Measurements from ENCODE around the gene FUBP3. TPM values are rescaled to one million over a fixed set of nuclear protein-coding genes. Genes with fewer than 3 reads are reported as not detected.

The FUBP3 gene
- total RNA-seq, 1 experiment from 2014 or later: 73.7 TPM

DNA sequence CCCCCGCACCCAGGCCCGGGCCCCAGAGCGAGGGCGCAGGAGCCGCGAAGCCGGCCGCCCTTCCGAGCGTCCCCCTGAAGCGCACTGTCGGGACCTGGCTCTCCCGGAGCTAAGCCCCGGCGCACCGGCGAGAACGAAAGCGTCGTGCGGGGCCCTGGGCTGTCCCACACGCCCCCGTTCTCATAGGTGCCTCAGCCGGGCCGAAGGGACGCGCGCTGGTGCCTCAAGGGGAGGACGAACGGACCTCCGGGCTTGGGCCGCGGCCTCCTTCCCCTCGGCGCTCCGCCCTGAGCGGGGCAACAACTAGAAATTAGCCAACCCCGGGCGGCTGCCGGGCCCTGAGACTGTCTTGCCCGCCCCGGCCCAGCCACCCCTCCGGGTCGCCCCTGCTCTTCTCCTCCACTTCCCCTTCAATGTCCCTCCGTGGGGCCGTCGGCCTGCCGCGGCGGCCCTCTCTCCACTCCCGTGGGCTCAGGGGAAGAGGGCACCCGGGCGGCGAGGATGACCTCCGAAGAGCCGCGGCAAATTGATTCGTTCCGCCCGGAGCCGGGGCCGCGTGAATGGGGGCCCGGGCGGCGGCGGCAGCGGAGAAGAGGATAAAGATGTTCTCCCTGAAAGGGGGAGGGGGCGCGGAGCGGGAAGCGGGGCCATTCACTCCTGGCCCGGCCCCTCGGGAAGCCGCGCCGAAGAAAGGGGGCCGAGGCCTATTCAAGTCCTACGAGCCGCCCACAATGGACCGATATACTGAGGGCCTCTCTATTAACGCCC lies 81.5 kb downstream of the FUBP3 start:
- TF ChIP-seq EZH2phosphoT487 (IDR thresholded peaks at IDR 0.05; ENCODE audit: borderline replicate concordance) (no peak), RAD21 (IDR thresholded peaks at IDR 0.05; ENCODE audit: low read depth) (no peak), YY1 (IDR thresholded peaks at IDR 0.05; ENCODE audit: extremely low read depth, insufficient replicate concordance, low read depth, low read length) (no peak), CEBPB (IDR thresholded peaks at IDR 0.05; ENCODE audit: low read depth) (no peak), ELF1 (IDR thresholded peaks at IDR 0.05; ENCODE audit: borderline replicate concordance, low read depth) (no peak), POLR2A (IDR thresholded peaks at IDR 0.05; ENCODE audit: borderline replicate concordance, extremely low read depth, insufficient read depth, insufficient read length) (no peak), EZH2 (IDR thresholded peaks at IDR 0.05) (no peak)
- TF ChIP-seq, protein P1, sequence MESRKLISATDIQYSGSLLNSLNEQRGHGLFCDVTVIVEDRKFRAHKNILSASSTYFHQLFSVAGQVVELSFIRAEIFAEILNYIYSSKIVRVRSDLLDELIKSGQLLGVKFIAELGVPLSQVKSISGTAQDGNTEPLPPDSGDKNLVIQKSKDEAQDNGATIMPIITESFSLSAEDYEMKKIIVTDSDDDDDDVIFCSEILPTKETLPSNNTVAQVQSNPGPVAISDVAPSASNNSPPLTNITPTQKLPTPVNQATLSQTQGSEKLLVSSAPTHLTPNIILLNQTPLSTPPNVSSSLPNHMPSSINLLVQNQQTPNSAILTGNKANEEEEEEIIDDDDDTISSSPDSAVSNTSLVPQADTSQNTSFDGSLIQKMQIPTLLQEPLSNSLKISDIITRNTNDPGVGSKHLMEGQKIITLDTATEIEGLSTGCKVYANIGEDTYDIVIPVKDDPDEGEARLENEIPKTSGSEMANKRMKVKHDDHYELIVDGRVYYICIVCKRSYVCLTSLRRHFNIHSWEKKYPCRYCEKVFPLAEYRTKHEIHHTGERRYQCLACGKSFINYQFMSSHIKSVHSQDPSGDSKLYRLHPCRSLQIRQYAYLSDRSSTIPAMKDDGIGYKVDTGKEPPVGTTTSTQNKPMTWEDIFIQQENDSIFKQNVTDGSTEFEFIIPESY (IDR thresholded peaks at IDR 0.05; ENCODE audit: extremely low read depth, insufficient replicate concordance, low read length): no peak
- TF ChIP-seq, protein P2, sequence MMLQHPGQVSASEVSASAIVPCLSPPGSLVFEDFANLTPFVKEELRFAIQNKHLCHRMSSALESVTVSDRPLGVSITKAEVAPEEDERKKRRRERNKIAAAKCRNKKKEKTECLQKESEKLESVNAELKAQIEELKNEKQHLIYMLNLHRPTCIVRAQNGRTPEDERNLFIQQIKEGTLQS (IDR thresholded peaks at IDR 0.05): no peak
- TF ChIP-seq, protein P3, sequence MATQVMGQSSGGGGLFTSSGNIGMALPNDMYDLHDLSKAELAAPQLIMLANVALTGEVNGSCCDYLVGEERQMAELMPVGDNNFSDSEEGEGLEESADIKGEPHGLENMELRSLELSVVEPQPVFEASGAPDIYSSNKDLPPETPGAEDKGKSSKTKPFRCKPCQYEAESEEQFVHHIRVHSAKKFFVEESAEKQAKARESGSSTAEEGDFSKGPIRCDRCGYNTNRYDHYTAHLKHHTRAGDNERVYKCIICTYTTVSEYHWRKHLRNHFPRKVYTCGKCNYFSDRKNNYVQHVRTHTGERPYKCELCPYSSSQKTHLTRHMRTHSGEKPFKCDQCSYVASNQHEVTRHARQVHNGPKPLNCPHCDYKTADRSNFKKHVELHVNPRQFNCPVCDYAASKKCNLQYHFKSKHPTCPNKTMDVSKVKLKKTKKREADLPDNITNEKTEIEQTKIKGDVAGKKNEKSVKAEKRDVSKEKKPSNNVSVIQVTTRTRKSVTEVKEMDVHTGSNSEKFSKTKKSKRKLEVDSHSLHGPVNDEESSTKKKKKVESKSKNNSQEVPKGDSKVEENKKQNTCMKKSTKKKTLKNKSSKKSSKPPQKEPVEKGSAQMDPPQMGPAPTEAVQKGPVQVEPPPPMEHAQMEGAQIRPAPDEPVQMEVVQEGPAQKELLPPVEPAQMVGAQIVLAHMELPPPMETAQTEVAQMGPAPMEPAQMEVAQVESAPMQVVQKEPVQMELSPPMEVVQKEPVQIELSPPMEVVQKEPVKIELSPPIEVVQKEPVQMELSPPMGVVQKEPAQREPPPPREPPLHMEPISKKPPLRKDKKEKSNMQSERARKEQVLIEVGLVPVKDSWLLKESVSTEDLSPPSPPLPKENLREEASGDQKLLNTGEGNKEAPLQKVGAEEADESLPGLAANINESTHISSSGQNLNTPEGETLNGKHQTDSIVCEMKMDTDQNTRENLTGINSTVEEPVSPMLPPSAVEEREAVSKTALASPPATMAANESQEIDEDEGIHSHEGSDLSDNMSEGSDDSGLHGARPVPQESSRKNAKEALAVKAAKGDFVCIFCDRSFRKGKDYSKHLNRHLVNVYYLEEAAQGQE (IDR thresholded peaks at IDR 0.05; ENCODE audit: low read depth): no peak
- no peaks in the 10 kb centered on the region for H3K4me1 ChIP-seq (ENCODE audit: control insufficient read depth in 1 of 2, insufficient read depth in 2 of 2, low read length in 2 of 2)
- H3K9me2 ChIP-seq (ENCODE audit: insufficient read depth): no peaks in the 10 kb centered on the region
- H3K9me3 ChIP-seq (ENCODE audit: control insufficient read depth in 1 of 2, insufficient read depth in 1 of 2, low read depth in 1 of 2, low read length in 2 of 2): no peaks in the 10 kb centered on the region
- no peaks in the 10 kb centered on the region for H3K36me3 ChIP-seq (ENCODE audit: control insufficient read depth in 1 of 2, insufficient read depth in 2 of 2, low read length in 2 of 2)
- H3K27ac ChIP-seq (ENCODE audit: low read depth, low read length): no peak overlapping the region
- no peaks in the 10 kb centered on the region for H4K20me1 ChIP-seq (ENCODE audit: insufficient read depth)
- RAD21 ChIA-PET (ENCODE audit: low non-redundant PET in 1 of 2, low total read pairs in 2 of 2, uncharacterized antibody in 2 of 2, unreplicated experiment in 2 of 2): no interaction called here
- BruUV-seq (replicated peaks): no TSS peak
- ATAC-seq: no peak
- H2AFZ ChIP-seq (ENCODE audit: low read depth, low read length, poor library complexity, severe bottlenecking): no peak overlapping the region
- H3K4me3 ChIP-seq (replicated peaks in 1 of 2; ENCODE audit: low read depth in 1 of 2, low read length in 2 of 2): no peak overlapping the region
- no peaks in the 10 kb centered on the region for H3K27me3 ChIP-seq (ENCODE audit: insufficient read depth, low read length)
- H3K79me2 ChIP-seq (ENCODE audit: insufficient read depth, low read length): no peaks in the 10 kb centered on the region
- H3K9ac ChIP-seq (ENCODE audit: low read length): no peak overlapping the region
- intact Hi-C loops (cut with micrococcal nuclease): no loop called here
- no peak for DNase-seq (ENCODE audit: low read depth, low spot score)
- POLR2A ChIA-PET: no interaction called here
- CTCF ChIA-PET: no interaction called here
- no peak overlapping the region for H3K4me2 ChIP-seq (ENCODE audit: low read length)

Data from HCT116 (cell line).